Measurements from ENCODE around the gene OASL.

DNA sequence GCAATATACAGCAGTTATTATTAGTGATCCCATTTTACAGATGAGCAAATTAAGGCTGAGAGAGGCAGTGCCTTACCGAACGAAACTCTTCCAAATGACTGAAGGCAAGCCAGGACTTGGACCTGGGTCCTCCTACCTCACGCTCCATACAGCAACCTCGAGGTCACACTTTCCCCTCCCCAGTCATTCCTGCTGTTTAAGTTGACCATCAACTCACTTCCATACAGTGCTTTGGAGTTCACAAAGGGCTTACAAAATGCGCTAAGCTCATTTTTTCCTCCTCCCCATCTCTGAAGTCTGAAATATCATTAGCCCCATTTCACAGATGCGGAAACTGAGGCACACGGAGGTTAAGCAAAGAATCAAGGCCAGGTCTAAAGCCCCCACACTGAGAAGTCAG is 56.4 kb downstream of the OASL start:
- TF ChIP-seq, protein P1, sequence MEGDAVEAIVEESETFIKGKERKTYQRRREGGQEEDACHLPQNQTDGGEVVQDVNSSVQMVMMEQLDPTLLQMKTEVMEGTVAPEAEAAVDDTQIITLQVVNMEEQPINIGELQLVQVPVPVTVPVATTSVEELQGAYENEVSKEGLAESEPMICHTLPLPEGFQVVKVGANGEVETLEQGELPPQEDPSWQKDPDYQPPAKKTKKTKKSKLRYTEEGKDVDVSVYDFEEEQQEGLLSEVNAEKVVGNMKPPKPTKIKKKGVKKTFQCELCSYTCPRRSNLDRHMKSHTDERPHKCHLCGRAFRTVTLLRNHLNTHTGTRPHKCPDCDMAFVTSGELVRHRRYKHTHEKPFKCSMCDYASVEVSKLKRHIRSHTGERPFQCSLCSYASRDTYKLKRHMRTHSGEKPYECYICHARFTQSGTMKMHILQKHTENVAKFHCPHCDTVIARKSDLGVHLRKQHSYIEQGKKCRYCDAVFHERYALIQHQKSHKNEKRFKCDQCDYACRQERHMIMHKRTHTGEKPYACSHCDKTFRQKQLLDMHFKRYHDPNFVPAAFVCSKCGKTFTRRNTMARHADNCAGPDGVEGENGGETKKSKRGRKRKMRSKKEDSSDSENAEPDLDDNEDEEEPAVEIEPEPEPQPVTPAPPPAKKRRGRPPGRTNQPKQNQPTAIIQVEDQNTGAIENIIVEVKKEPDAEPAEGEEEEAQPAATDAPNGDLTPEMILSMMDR (IDR thresholded peaks at IDR 0.05), result no peak
- no peak for TF ChIP-seq POLR2AphosphoS5 (IDR thresholded peaks at IDR 0.05; ENCODE audit: insufficient read depth in 1 of 2, low read depth in 1 of 2)
